Nephron progenitor cell (in vitro differentiated cells): ENCODE results near the gene HOOK1.

Source experiments
- DNase-seq: peaks from one replicate; pipeline ENCODE4 v3.0.0; 2021
- H3K27ac Mint-ChIP-seq: 2 replicates; pipeline ENCODE4 v1.8.0; 2021; ENCODE audit warnings: mild to moderate bottlenecking, moderate library complexity, mixed read lengths
- H3K27me3 Mint-ChIP-seq: 2 replicates; pipeline ENCODE4 v1.8.0; 2021; ENCODE audit warnings: mild to moderate bottlenecking, low read depth, mixed read lengths; ENCODE audit not compliant: poor library complexity
- H3K36me3 Mint-ChIP-seq: 2 replicates; pipeline ENCODE4 v1.8.0; 2021; ENCODE audit warnings: low read depth, mixed read lengths
- H3K4me1 Mint-ChIP-seq: 2 replicates; pipeline ENCODE4 v1.8.0; 2021; ENCODE audit warnings: mixed read lengths
- H3K4me3 Mint-ChIP-seq: 2 replicates; pipeline ENCODE4 v1.8.0; 2021; ENCODE audit warnings: mild to moderate bottlenecking, moderate library complexity, mixed read lengths
- H3K9me3 Mint-ChIP-seq: 2 replicates; pipeline ENCODE4 v1.8.0; 2021; ENCODE audit warnings: mild to moderate bottlenecking, moderate library complexity, mixed read lengths
- TF ChIP-seq, protein P1 (sequence below): fragments of 200-600 bp; sonication (generic); IDR thresholded peaks from 2 replicates; pipeline ENCODE4 v1.5.0; 2021; ENCODE audit warnings: antibody characterized with exemption

Gene HOOK1

DNA sequence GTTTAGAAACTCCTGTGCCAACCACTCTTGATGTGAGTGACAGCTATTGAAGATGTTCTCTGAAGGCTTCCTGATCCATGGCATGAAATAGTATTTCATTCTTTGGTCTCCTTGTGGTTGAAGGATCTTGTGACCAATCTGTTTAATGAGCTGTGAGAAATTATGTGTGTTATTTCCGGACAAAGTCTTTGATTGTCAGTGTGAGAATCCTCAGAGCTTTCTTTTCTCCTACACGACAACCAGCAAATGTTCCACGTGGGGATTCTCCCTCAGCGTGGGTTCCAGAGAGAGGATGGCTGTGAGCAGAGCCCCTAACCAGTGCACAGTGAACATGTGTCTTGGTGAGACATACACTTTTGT lies 45.0 kb upstream of the HOOK1 start:
- Mint-ChIP-seq H3K36me3 (no peaks in the 10 kb centered on the region), H3K4me1 (peaks cover 14% of the 10 kb centered on the region), H3K27me3 (peaks cover 3% of the 10 kb centered on the region), H3K4me3 (no peak overlapping the region), H3K9me3 (no peaks in the 10 kb centered on the region), H3K27ac (no peak overlapping the region)
- TF ChIP-seq, protein P1, sequence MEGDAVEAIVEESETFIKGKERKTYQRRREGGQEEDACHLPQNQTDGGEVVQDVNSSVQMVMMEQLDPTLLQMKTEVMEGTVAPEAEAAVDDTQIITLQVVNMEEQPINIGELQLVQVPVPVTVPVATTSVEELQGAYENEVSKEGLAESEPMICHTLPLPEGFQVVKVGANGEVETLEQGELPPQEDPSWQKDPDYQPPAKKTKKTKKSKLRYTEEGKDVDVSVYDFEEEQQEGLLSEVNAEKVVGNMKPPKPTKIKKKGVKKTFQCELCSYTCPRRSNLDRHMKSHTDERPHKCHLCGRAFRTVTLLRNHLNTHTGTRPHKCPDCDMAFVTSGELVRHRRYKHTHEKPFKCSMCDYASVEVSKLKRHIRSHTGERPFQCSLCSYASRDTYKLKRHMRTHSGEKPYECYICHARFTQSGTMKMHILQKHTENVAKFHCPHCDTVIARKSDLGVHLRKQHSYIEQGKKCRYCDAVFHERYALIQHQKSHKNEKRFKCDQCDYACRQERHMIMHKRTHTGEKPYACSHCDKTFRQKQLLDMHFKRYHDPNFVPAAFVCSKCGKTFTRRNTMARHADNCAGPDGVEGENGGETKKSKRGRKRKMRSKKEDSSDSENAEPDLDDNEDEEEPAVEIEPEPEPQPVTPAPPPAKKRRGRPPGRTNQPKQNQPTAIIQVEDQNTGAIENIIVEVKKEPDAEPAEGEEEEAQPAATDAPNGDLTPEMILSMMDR = no peak
- no peak for DNase-seq

DNA sequence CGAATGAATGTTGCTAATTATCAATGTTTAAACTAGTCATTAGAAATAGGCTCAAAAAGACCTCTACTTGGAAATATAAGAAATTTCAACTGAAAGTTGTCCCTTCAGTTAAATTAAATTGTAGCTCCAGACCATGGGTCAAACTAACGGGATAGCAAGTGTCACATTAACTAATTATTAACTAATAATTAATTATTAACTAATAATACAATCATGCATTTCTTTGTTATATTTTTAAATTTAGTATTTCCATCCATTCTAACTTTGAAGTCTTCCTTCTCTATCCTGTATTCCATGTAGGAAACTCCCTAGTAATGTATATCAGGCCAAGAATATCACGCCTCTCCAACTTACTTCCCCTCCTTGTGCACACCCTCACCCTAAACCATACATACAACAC lies 43.4 kb upstream of the HOOK1 start:
- Mint-ChIP-seq H3K27ac (no peak overlapping the region), H3K36me3 (no peaks in the 10 kb centered on the region), H3K27me3 (peaks cover 3% of the 10 kb centered on the region), H3K4me1 (peaks cover 11% of the 10 kb centered on the region), H3K4me3 (no peak overlapping the region), H3K9me3 (no peaks in the 10 kb centered on the region)
- TF ChIP-seq, protein P1 = no peak
- DNase-seq = no peak

DNA sequence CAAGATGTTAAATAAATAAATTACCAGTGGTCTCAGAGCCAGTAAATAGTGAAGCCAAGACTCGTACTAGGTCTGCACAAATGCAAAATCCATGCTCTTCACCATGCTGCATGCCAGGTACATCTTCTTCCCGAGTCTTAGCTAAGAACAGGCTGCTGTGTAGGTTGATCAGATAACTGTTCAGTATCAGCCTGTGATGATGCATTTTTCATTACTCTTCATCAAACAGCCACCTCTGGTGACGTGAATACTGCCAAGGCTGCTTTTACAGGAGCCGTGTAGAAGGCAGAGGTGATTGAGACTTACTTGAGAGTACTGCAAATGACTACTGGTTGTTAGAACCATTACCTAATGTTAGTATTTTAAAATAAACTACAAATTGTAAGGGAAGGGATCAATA lies 39.3 kb upstream of the HOOK1 start:
- no peak for DNase-seq
- Mint-ChIP-seq H3K27me3 (peaks cover 10% of the 10 kb centered on the region), H3K27ac (no peak overlapping the region), H3K4me1 (no peaks in the 10 kb centered on the region), H3K4me3 (no peak overlapping the region), H3K9me3 (no peaks in the 10 kb centered on the region), H3K36me3 (no peaks in the 10 kb centered on the region)
- TF ChIP-seq, protein P1 = no peak

DNA sequence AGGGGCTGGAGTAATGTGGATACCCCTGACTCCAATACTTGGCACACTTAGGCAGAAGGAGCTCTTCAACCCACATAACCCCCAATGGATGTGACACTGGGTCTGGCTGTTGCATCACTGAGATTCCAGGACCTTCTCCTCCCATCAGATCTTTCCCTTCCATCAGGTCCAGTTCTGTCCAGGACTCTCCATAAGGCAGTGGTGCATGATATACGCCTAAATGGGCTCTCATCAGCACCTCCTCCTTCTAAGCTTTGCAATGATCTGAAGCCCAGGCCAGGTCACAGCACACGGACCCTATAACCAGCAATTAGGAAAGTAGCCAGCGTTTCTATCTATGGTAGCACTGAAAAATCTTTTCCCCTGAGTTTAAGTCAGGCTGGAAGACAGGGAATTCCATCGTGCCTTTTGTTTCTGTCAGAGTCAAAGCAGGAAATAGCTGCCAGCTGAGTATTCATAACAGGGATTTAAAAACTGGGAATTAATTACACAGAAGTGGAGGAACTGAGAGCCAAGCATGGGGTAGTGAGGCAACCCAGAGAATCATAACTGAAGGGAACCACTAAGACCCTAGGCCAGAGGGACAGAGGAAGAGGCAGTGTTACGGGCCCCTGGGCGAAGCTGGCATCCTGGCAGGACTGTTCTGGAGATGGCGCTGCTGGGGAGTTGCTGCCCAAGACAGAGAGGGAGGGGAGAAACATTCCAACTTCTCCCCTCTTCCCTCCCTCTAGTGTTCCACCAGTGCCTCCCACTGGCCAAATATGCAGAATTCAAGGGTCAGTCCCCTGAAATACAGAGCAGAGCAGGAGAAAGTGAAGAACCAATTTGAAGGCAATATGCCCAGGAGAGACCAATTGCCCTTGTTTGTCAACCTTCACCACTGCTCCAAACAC lies 37.5 kb upstream of the HOOK1 start:
- Mint-ChIP-seq H3K4me1 (no peaks in the 10 kb centered on the region), H3K4me3 (no peak overlapping the region), H3K9me3 (no peaks in the 10 kb centered on the region), H3K27me3 (peaks cover 10% of the 10 kb centered on the region), H3K27ac (no peak overlapping the region), H3K36me3 (no peaks in the 10 kb centered on the region)
- TF ChIP-seq, protein P1 = no peak
- DNase-seq = no peak

DNA sequence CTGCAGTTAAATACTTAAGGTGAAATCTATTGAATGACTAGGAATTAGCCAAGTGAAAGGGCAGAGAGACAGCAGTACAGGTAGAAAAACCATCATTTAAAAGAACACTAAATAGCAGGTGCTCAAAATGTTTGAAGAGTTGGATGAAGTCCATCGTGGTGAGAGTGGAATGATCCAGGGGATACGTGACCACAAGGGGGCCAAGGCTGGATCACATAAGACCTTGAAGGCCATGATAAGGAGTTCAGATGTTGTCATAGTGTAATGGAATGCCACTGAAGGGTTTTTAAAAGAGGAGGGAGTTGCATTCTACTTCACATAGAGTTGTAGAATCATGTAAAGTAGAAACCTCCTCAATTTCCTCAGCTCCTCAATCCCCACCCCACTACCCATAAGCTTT lies 34.8 kb upstream of the HOOK1 start:
- Mint-ChIP-seq H3K4me3 (no peak overlapping the region), H3K36me3 (no peaks in the 10 kb centered on the region), H3K9me3 (no peaks in the 10 kb centered on the region), H3K4me1 (no peaks in the 10 kb centered on the region), H3K27me3 (peaks cover 10% of the 10 kb centered on the region), H3K27ac (no peak overlapping the region)
- DNase-seq = no peak
- TF ChIP-seq, protein P1 = no peak

DNA sequence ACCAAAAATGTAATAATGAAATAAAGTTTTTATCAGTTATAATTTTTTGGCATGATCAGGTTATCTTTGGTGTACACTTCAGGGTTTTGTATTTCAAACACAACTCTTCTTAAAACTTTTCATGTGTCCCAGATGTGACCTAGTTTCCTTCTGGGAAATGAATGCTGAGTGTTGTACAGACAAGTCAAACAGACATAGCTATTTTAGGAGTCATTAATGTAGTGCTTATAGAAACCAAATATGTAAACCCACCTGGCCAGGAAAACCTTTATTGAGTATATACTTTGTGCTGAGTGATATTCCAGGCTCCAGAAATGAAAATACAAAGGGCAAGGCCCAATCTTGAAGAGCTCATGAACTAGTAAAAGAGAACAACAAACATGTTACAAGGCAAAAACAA lies 25.9 kb upstream of the HOOK1 start:
- TF ChIP-seq, protein P1 = no peak
- no peak overlapping the region for H3K4me3 Mint-ChIP-seq
- H3K9me3 Mint-ChIP-seq = peaks cover 55% of the 10 kb centered on the region
- H3K36me3 Mint-ChIP-seq = peaks cover 26% of the 10 kb centered on the region
- no peak for DNase-seq
- no peaks in the 10 kb centered on the region for H3K27me3 Mint-ChIP-seq
- H3K27ac Mint-ChIP-seq = no peak overlapping the region
- H3K4me1 Mint-ChIP-seq = no peaks in the 10 kb centered on the region
